ENCODE data around the gene ABCC1. TPM values are rescaled to one million over a fixed set of nuclear protein-coding genes. Genes with fewer than 3 reads are reported as not detected.

ABCC1 gene
- total RNA-seq, 1 experiment from 2014 or later: 25.0 TPM

GRCh38 chr16:15971440-15971815, 22.0 kb downstream of the ABCC1 start:
- DNase-seq (ENCODE audit: low spot score): no peak
- CTCF ChIA-PET: no interaction called here
- no TSS peak for BruUV-seq (replicated peaks)
- POLR2A ChIA-PET (ENCODE audit: low non-redundant PET): no interaction called here
- Histone ChIP-seq H3K27ac (ENCODE audit: low read depth, low read length, poor library complexity, severe bottlenecking) (no peak overlapping the region), H3K9me3 (ENCODE audit: low read depth, low read length, poor library complexity, severe bottlenecking) (peaks cover 6% of the 10 kb centered on the region), H3K4me1 (ENCODE audit: insufficient read depth, low read length, poor library complexity, severe bottlenecking) (no peaks in the 10 kb centered on the region), H3K27me3 (replicated peaks; ENCODE audit: insufficient read depth, low read depth, low read length, poor library complexity) (no peaks in the 10 kb centered on the region), H3K4me3 (ENCODE audit: low read depth, low read length, poor library complexity, severe bottlenecking) (no peak overlapping the region), H3K36me3 (ENCODE audit: insufficient read depth, low read length, poor library complexity, severe bottlenecking) (no peaks in the 10 kb centered on the region)
- intact Hi-C loops (cut with micrococcal nuclease; ENCODE audit: unreplicated experiment): no loop called here
- TF ChIP-seq, protein P1, sequence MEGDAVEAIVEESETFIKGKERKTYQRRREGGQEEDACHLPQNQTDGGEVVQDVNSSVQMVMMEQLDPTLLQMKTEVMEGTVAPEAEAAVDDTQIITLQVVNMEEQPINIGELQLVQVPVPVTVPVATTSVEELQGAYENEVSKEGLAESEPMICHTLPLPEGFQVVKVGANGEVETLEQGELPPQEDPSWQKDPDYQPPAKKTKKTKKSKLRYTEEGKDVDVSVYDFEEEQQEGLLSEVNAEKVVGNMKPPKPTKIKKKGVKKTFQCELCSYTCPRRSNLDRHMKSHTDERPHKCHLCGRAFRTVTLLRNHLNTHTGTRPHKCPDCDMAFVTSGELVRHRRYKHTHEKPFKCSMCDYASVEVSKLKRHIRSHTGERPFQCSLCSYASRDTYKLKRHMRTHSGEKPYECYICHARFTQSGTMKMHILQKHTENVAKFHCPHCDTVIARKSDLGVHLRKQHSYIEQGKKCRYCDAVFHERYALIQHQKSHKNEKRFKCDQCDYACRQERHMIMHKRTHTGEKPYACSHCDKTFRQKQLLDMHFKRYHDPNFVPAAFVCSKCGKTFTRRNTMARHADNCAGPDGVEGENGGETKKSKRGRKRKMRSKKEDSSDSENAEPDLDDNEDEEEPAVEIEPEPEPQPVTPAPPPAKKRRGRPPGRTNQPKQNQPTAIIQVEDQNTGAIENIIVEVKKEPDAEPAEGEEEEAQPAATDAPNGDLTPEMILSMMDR (conservative IDR thresholded peaks at IDR 0.05; ENCODE audit: low read depth, low read length): no peak
- TF ChIP-seq EZH2 (IDR thresholded peaks at IDR 0.05; ENCODE audit: borderline replicate concordance, low read depth, low read length, poor library complexity, severe bottlenecking): no peak

DNA sequence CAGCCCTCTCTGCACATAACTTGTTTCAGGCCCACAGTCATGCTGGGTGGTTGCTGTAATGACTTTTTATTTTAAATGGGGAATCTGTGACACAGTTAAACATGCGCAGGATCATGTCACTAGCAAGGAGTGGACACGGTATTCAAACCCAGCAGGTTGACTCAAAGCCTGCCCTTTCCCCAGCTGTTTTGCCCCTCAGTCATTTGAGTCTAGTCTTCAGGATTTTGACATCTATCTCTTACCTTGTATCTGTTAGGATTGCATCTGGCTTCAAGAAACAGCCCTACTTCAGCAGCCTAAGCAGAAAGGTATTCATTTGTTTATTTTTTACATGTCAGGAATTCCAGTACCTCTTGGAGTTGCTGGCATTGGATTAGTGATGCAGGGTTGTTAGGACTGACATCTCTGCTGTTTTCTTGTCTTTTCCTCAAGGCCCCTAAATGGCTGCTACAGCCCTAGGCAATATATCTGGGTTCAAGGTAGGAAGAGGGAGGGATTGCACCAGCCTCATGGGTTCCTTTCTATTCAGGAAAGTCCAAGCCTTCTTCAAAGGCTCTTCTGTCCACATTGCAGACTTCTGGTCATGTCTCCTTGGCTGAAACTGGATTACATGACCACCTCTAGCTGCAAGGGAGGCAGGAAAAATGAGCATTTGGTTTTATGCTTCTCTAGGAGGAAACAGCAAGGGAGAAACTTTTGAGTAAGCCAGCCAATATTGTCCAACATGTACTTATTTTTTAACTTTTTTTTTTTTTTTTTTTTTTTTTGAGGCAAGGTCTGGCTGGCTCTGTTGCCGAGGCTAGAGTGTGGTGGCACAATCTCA, 22.8 kb downstream of the ABCC1 start:
- Histone ChIP-seq H3K4me3 (ENCODE audit: low read depth, low read length, poor library complexity, severe bottlenecking) (no peak overlapping the region), H3K4me1 (ENCODE audit: insufficient read depth, low read length, poor library complexity, severe bottlenecking) (no peaks in the 10 kb centered on the region), H3K27me3 (replicated peaks; ENCODE audit: insufficient read depth, low read depth, low read length, poor library complexity) (no peaks in the 10 kb centered on the region), H3K27ac (ENCODE audit: low read depth, low read length, poor library complexity, severe bottlenecking) (no peak overlapping the region), H3K36me3 (ENCODE audit: insufficient read depth, low read length, poor library complexity, severe bottlenecking) (no peaks in the 10 kb centered on the region), H3K9me3 (ENCODE audit: low read depth, low read length, poor library complexity, severe bottlenecking) (peaks cover 6% of the 10 kb centered on the region)
- TF ChIP-seq, protein P1 (conservative IDR thresholded peaks at IDR 0.05; ENCODE audit: low read depth, low read length): no peak
- no peak for TF ChIP-seq EZH2 (IDR thresholded peaks at IDR 0.05; ENCODE audit: borderline replicate concordance, low read depth, low read length, poor library complexity, severe bottlenecking)
- no TSS peak for BruUV-seq (replicated peaks)
- ChIA-PET CTCF (interaction anchor here (0.6 kb wide), 1 partner anchor 417 kb away, joined by 5 read pairs; no protein-coding TSS in a partner anchor), POLR2A (ENCODE audit: low non-redundant PET) (no interaction called here)
- no peak for DNase-seq (ENCODE audit: low spot score)
- intact Hi-C loops (cut with micrococcal nuclease; ENCODE audit: unreplicated experiment): no loop called here

DNA sequence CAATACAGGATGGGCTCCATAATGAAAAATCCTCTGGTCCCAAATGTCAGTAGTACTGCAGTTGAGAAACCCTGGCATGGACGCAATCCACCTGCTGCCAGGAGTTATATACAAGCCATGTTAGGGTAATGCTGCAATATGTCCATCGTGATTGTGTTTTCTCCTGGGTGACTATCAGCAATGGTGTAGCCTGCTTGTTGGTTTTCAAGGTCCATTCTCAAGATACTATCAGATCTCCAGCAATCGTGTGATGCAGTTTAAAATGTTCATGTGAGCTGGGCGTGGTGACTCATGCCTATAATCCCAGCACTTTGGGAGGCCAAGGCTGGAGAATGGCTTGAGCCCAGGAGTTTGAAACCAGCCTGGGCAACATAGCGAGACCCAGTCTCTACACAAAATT, 24.0 kb downstream of the ABCC1 start:
- peaks cover 7% of the 10 kb centered on the region for H3K9me3 ChIP-seq (ENCODE audit: low read depth, low read length, poor library complexity, severe bottlenecking)
- no peaks in the 10 kb centered on the region for H3K27me3 ChIP-seq (replicated peaks; ENCODE audit: insufficient read depth, low read depth, low read length, poor library complexity)
- no peaks in the 10 kb centered on the region for H3K36me3 ChIP-seq (ENCODE audit: insufficient read depth, low read length, poor library complexity, severe bottlenecking)
- no peak overlapping the region for H3K27ac ChIP-seq (ENCODE audit: low read depth, low read length, poor library complexity, severe bottlenecking)
- POLR2A ChIA-PET (ENCODE audit: low non-redundant PET): interaction anchor here (0.6 kb wide), 1 partner anchor 23 kb away, joined by 3 read pairs; no protein-coding TSS in a partner anchor
- DNase-seq (ENCODE audit: low spot score): no peak
- no peaks in the 10 kb centered on the region for H3K4me1 ChIP-seq (ENCODE audit: insufficient read depth, low read length, poor library complexity, severe bottlenecking)
- no TSS peak for BruUV-seq (replicated peaks)
- intact Hi-C loops (cut with micrococcal nuclease; ENCODE audit: unreplicated experiment): no loop called here
- CTCF ChIA-PET: no interaction called here
- TF ChIP-seq EZH2 (IDR thresholded peaks at IDR 0.05; ENCODE audit: borderline replicate concordance, low read depth, low read length, poor library complexity, severe bottlenecking): no peak
- TF ChIP-seq, protein P1 (conservative IDR thresholded peaks at IDR 0.05; ENCODE audit: low read depth, low read length): no peak
- no peak overlapping the region for H3K4me3 ChIP-seq (ENCODE audit: low read depth, low read length, poor library complexity, severe bottlenecking)
